GM12878 (cell line): ENCODE measurements around the gene MYO6. TPM values are rescaled to one million over a fixed set of nuclear protein-coding genes. Genes with fewer than 3 reads are reported as not detected.

Experiments used
- ATAC-seq: fragments of 200-7000 bp; cut with Tn5 transposase; 3 replicates; pipeline ENCODE4 v1.9.1; 2020; ENCODE audit warnings: mild to moderate bottlenecking, moderate library complexity
- BruUV-seq: library from RNA; stranded (reverse); fragments of 400-500 nt; replicated peaks from 2 replicates; lab custom pipeline; 2021; lab: Mats Ljungman, UMichigan
- CTCF ChIA-PET: fragments of 300-600 bp; sonication (Branson Sonifier 250); formaldehyde crosslinking; extraction: SDS; loops from one replicate; lab custom pipeline; 2021; ENCODE audit warnings: inconsistent platforms; lab: Yijun Ruan, JAX
- POLR2A ChIA-PET: fragments of 350-600 bp; formaldehyde crosslinking; extraction: SDS; loops from one replicate; lab custom pipeline; 2021; ENCODE audit warnings: inconsistent platforms; lab: Charles Lee
- RAD21 ChIA-PET: fragments of 300-600 bp; sonication (Branson Sonifier 250); formaldehyde crosslinking; loops from one replicate; lab custom pipeline; 2023; ENCODE audit warnings: antibody characterized with exemption; ENCODE audit not compliant: unreplicated experiment; lab: Charles Lee
- SMC1A ChIA-PET: fragments of 300-600 bp; sonication (Branson Sonifier 250); formaldehyde crosslinking; loops from one replicate; lab custom pipeline; 2023; ENCODE audit not compliant: unreplicated experiment, uncharacterized antibody; lab: Charles Lee
- DNase-seq: peaks from one replicate; pipeline ENCODE4 v3.0.0-alpha.2; 2011; ENCODE audit warnings: low read depth, low spot score
- FAIRE-seq: peaks from 3 replicates; lab custom pipeline; 2011; peaks lifted over from hg19 to GRCh38; lab: Jason Lieb, UNC
- H2AFZ ChIP-seq: 2 replicates; pipeline ENCODE4 v1.6.0; 2011; ENCODE audit warnings: low read depth, low read length, control low read depth; ENCODE audit not compliant: control insufficient read depth
- H3K27ac ChIP-seq: 2 replicates; pipeline ENCODE4 v1.5.1; 2011; ENCODE audit warnings: control low read depth; ENCODE audit not compliant: control insufficient read depth, insufficient read depth
- H3K27me3 ChIP-seq, 2 experiments: replicated peaks in 1 of 2; 2 replicates each; pipeline versions ENCODE4 v1.6.0 to v1.6.1; 2011; ENCODE audit warnings: low read length in 1 of 2; ENCODE audit not compliant: control insufficient read depth in 2 of 2, insufficient read depth in 2 of 2
- H3K36me3 ChIP-seq, 2 experiments: 2 replicates each; pipeline ENCODE4 v1.5.1; 2011; ENCODE audit warnings: low read length in 1 of 2; ENCODE audit not compliant: control insufficient read depth in 2 of 2, insufficient read depth in 2 of 2
- H3K4me1 ChIP-seq: 2 replicates; pipeline ENCODE4 v1.6.1; 2011; ENCODE audit warnings: mild to moderate bottlenecking, low read length, moderate library complexity, mixed read lengths; ENCODE audit not compliant: control insufficient read depth, insufficient read depth
- H3K4me2 ChIP-seq: 2 replicates; pipeline ENCODE4 v1.6.0; 2011; ENCODE audit warnings: control low read depth; ENCODE audit not compliant: control insufficient read depth, insufficient read depth
- H3K4me3 ChIP-seq: fragments of 200-600 bp; sonication (generic); 2 replicates; pipeline ENCODE4 v1.5.1; 2016
- H3K79me2 ChIP-seq: 2 replicates; pipeline ENCODE4 v1.6.0; 2011; ENCODE audit warnings: low read length; ENCODE audit not compliant: control insufficient read depth, insufficient read depth
- H3K9ac ChIP-seq: 2 replicates; pipeline ENCODE4 v1.8.0; 2011; ENCODE audit warnings: low read length, control low read depth, mixed read lengths; ENCODE audit not compliant: control insufficient read depth, insufficient read depth
- H3K9me3 ChIP-seq: replicated peaks from 3 replicates; pipeline ENCODE4 v1.5.1; 2011; ENCODE audit warnings: mild to moderate bottlenecking, low read length; ENCODE audit not compliant: control insufficient read depth, insufficient read depth
- H4K20me1 ChIP-seq: 2 replicates; pipeline ENCODE4 v1.6.0; 2011; ENCODE audit not compliant: control insufficient read depth, insufficient read depth
- CHD1 ChIP-seq: IDR thresholded peaks from 2 replicates; pipeline ENCODE4 v1.6.1; 2012; ENCODE audit warnings: low read depth, low read length, improper control_type of control experiment
- HDAC6 ChIP-seq: fragments of 200-600 bp; sonication (generic); IDR thresholded peaks from one replicate; pipeline ENCODE4 v1.8.0; 2017; ENCODE audit warnings: antibody characterized with exemption; ENCODE audit not compliant: unreplicated experiment
- NRF1 ChIP-seq: conservative IDR thresholded peaks from 2 replicates; pipeline ENCODE4 v1.6.1; 2011; ENCODE audit warnings: mild to moderate bottlenecking, low read depth, low read length, improper control_type of control experiment
- RUNX3 ChIP-seq: IDR thresholded peaks from 2 replicates; pipeline ENCODE4 v1.6.1; 2012; ENCODE audit warnings: low read length, inconsistent platforms
- STAT1 ChIP-seq: fragments of 450-650 bp; conservative IDR thresholded peaks from 2 replicates; pipeline ENCODE4 v1.6.1; 2014; ENCODE audit warnings: antibody characterized with exemption, mild to moderate bottlenecking
- YY1 ChIP-seq: IDR thresholded peaks from 2 replicates; pipeline ENCODE4 v1.6.1; 2011; ENCODE audit warnings: low read depth, mild to moderate bottlenecking, low read length
- in situ Hi-C: fragments of 300-500 bp; cut with MboI; formaldehyde crosslinking; loops from 9 replicates; pipeline ENCODE4 v1.14.3; 2018; ENCODE audit warnings: mixed read lengths
- intact Hi-C: fragments of 100-400 bp; cut with micrococcal nuclease; formaldehyde crosslinking; loops from one replicate; pipeline ENCODE4 v1.14.2; 2022; ENCODE audit not compliant: unreplicated experiment
- polyA plus RNA-seq, 11 experiments: library from polyadenylated mRNA; depleted of rRNA in 4 of 11; unstranded in 6 of 11; stranded (reverse) in 5 of 11; fragments of >200 nt; fragmentation: Nextera tagmentation in 4 of 11; fragmentation: Illumina TruSeq in 1 of 11; extraction: Ambion mirVana in 4 of 11; extraction: Trizol in 1 of 11; gene quantifications; 1 replicate in 1 of 11; 2 replicates in 10 of 11; pipeline versions ENCODE4 v1.2.1 to v1.2.3, GENCODE V29; 2011 to 2016; ENCODE audit warnings: inconsistent platforms in 2 of 11, missing spikeins in 2 of 11, low read depth in 1 of 11
- total RNA-seq, 4 experiments: library from RNA; depleted of rRNA in 3 of 4; stranded (reverse); fragments of >200 nt in 3 of 4; fragmentation: Illumina TruSeq in 1 of 4; extraction: Trizol in 1 of 4; gene quantifications; 2 replicates each; pipeline versions ENCODE4 v1.2.1 to v1.2.3, GENCODE V29; 2013 to 2021
- TF ChIP-seq, protein P1 (sequence below): IDR thresholded peaks from 2 replicates; pipeline ENCODE4 v1.6.1; 2011; ENCODE audit warnings: borderline replicate concordance, low read depth, mild to moderate bottlenecking, moderate library complexity, low read length; ENCODE audit not compliant: insufficient read depth, poor library complexity, severe bottlenecking
- TF ChIP-seq, protein P2 (sequence below): fragments of 450-650 bp; IDR thresholded peaks from 2 replicates; pipeline ENCODE4 v1.6.1; 2018; ENCODE audit warnings: borderline replicate concordance, mild to moderate bottlenecking; ENCODE audit not compliant: partially characterized antibody

MYO6 gene
- total and polyA plus RNA-seq, 10 of the 15 experiments (the other 5 are each of a cell fraction or from before 2014, with no cell fraction given) = 7.9 to 30.4 (median 16.8) TPM

DNA sequence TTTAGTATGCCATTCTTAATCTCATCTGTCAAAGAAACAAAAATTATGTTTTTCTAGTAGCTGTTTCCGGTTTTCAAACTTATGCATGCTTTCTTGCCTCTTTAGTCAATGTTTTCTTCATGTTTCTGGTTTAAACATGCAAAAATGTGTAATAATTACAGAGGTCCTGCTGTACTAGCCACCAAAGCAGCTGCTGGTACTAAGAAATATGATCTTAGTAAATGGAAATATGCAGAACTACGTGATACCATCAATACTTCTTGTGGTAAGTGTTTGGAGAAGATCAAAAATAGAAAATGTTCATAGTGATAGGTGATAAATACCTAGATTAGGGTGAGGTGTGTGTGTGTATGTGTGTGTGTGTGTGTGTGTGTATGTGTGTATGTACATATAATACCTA is 158.4 kb downstream of the MYO6 start (continued):
- TF ChIP-seq, protein P1, sequence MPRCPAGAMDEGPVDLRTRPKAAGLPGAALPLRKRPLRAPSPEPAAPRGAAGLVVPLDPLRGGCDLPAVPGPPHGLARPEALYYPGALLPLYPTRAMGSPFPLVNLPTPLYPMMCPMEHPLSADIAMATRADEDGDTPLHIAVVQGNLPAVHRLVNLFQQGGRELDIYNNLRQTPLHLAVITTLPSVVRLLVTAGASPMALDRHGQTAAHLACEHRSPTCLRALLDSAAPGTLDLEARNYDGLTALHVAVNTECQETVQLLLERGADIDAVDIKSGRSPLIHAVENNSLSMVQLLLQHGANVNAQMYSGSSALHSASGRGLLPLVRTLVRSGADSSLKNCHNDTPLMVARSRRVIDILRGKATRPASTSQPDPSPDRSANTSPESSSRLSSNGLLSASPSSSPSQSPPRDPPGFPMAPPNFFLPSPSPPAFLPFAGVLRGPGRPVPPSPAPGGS = no peak
- TF ChIP-seq, all 136 proteins: peak for 0

DNA sequence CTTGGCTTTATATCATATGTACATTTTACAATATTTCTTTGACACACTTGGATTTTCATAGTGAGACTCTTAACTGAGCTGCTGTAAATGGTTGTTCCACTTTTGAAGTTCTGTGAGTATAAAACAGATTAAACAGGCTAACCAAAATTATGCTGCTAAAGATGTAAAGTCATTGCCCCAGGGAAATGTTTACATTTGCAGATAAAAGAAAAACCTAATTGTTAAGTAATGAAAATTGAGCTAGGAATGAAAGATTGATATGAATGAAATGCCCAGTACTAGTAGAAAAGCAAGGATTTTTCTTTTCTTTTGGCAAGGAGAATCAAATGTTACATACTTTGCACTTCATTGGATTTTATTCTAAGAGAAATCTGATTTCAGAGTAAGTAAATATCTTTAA is 164.0 kb downstream of the MYO6 start:
- ChIA-PET RAD21 (no interaction called here), SMC1A (interaction anchor here (0.9 to 4.7 kb wide), 2 partner anchors 16 to 19 kb away, joined by 3 to 24 read pairs; no protein-coding TSS in a partner anchor), POLR2A (no interaction called here), CTCF (interaction anchor here (10.2 kb wide), 1 partner anchor 19 kb away, joined by 105 read pairs; no protein-coding TSS in a partner anchor)
- no peak for DNase-seq
- Histone ChIP-seq H4K20me1 (no peaks in the 10 kb centered on the region), H3K36me3 (peaks cover 0 to 2% of the 10 kb centered on the region in 2 experiments; a peak in 2 of 4 replicates), H3K9ac (no peak overlapping the region), H3K4me2 (no peak overlapping the region), H3K79me2 (no peaks in the 10 kb centered on the region), H3K27ac (no peak overlapping the region), H3K4me1 (no peaks in the 10 kb centered on the region), H3K9me3 (no peaks in the 10 kb centered on the region), H3K4me3 (no peak overlapping the region), H3K27me3 (no peaks in the 10 kb centered on the region), H2AFZ (no peak overlapping the region)
- BruUV-seq = no TSS peak
- FAIRE-seq = no peak
- no peak for ATAC-seq
- in situ Hi-C loops (no loop called here), intact Hi-C loops (no loop called here)
- TF ChIP-seq NRF1 (no peak), RUNX3 (no peak), HDAC6 (no peak), STAT1 (no peak), YY1 (no peak), CHD1 (no peak)
- TF ChIP-seq, protein P2, sequence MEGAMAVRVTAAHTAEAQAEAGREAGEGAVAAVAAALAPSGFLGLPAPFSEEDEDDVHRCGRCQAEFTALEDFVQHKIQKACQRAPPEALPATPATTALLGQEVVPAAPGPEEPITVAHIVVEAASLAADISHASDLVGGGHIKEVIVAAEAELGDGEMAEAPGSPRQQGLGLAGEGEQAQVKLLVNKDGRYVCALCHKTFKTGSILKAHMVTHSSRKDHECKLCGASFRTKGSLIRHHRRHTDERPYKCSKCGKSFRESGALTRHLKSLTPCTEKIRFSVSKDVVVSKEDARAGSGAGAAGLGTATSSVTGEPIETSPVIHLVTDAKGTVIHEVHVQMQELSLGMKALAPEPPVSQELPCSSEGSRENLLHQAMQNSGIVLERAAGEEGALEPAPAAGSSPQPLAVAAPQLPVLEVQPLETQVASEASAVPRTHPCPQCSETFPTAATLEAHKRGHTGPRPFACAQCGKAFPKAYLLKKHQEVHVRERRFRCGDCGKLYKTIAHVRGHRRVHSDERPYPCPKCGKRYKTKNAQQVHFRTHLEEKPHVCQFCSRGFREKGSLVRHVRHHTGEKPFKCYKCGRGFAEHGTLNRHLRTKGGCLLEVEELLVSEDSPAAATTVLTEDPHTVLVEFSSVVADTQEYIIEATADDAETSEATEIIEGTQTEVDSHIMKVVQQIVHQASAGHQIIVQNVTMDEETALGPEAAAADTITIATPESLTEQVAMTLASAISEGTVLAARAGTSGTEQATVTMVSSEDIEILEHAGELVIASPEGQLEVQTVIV = no peak
